SK-N-SH treated with all-trans-retinoic acid at 6 μM for 48 hours (cell line): ENCODE results near the gene ITPR2.

Source experiments
- ARNTL ChIP-seq: fragments of 450-650 bp; formaldehyde crosslinking; IDR thresholded peaks from 2 replicates; pipeline ENCODE4 v1.5.0; 2020; ENCODE audit warnings: low read depth, mild to moderate bottlenecking, moderate library complexity, borderline replicate concordance
- CREB5 ChIP-seq: fragments of 250-450 bp; sonication (Bioruptor Pico); IDR thresholded peaks from 2 replicates; pipeline ENCODE4 v1.5.1; 2020; ENCODE audit warnings: low read depth, mild to moderate bottlenecking, moderate library complexity
- CSRNP3 ChIP-seq: fragments of 250-450 bp; sonication (Bioruptor Pico); IDR thresholded peaks from 2 replicates; pipeline ENCODE4 v1.5.1; 2021; ENCODE audit warnings: mild to moderate bottlenecking, moderate library complexity
- OSR1 ChIP-seq: fragments of 250-450 bp; sonication (Bioruptor Pico); IDR thresholded peaks from 2 replicates; pipeline ENCODE4 v1.8.0; 2022; ENCODE audit warnings: moderate library complexity, mild to moderate bottlenecking, inconsistent platforms
- PATZ1 ChIP-seq: fragments of 250-450 bp; sonication (Bioruptor Pico); IDR thresholded peaks from 2 replicates; pipeline ENCODE4 v1.8.0; 2020; ENCODE audit warnings: mild to moderate bottlenecking, moderate library complexity, borderline replicate concordance
- POU6F1 ChIP-seq: fragments of 250-450 bp; sonication (Bioruptor Pico); IDR thresholded peaks from 2 replicates; pipeline ENCODE4 v1.8.0; 2021; ENCODE audit warnings: low read depth, mild to moderate bottlenecking, moderate library complexity, borderline replicate concordance
- PPARA ChIP-seq: fragments of 250-450 bp; sonication (Bioruptor Pico); IDR thresholded peaks from 2 replicates; pipeline ENCODE4 v1.5.0; 2020; ENCODE audit warnings: mild to moderate bottlenecking, borderline replicate concordance
- RARB ChIP-seq: fragments of 250-450 bp; sonication (Bioruptor Pico); IDR thresholded peaks from 2 replicates; pipeline ENCODE4 v1.8.0; 2021; ENCODE audit warnings: mild to moderate bottlenecking, moderate library complexity
- SNAI2 ChIP-seq: fragments of 250-450 bp; sonication (Bioruptor Pico); IDR thresholded peaks from 2 replicates; pipeline ENCODE4 v1.5.0; 2020; ENCODE audit warnings: mild to moderate bottlenecking, moderate library complexity
- TCF4 ChIP-seq: fragments of 250-450 bp; sonication (Bioruptor Pico); IDR thresholded peaks from 2 replicates; pipeline ENCODE4 v1.8.0; 2021; ENCODE audit warnings: mild to moderate bottlenecking, moderate library complexity, borderline replicate concordance
- ZFP3 ChIP-seq: fragments of 250-450 bp; sonication (Bioruptor Pico); IDR thresholded peaks from 2 replicates; pipeline ENCODE4 v1.5.0; 2020; ENCODE audit warnings: mild to moderate bottlenecking, moderate library complexity
- ZFP30 ChIP-seq: fragments of 450-650 bp; formaldehyde crosslinking; IDR thresholded peaks from 2 replicates; pipeline ENCODE4 v1.5.0; 2022; ENCODE audit warnings: mild to moderate bottlenecking, moderate library complexity
- ZNF565 ChIP-seq: fragments of 450-650 bp; formaldehyde crosslinking; conservative IDR thresholded peaks from 2 replicates; pipeline ENCODE4 v1.5.0; 2020; ENCODE audit warnings: low read depth, mild to moderate bottlenecking, moderate library complexity

DNA sequence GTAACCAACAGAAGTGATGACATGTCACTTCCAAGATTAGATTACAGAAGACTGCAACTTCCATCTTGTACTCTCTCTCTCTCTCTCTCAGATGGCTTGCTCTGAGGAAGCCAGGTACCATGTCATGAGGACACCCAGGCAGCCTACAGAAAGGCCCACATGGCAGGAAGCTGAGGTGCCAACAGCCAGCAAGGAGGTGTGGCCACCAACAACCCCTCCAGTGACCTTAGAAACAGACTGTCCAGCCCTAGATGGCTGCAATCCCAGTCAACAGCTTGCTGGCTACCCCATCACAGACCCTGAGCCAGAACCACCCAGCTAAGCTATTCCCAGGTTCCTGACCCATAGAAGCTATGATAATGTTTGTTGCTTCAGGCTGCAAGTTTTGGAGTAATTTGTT lies 178.4 kb downstream of the ITPR2 start:
- TF ChIP-seq SNAI2 (CRISPR knock-in tag) (no peak), CSRNP3 (no peak), RARB (no peak), ZFP3 (CRISPR knock-in tag) (no peak), PPARA (no peak), POU6F1 (CRISPR knock-in tag) (no peak), PATZ1 (CRISPR knock-in tag) (no peak), ZFP30 (no peak), CREB5 (CRISPR knock-in tag) (no peak), ZNF565 (CRISPR knock-in tag) (no peak), TCF4 (CRISPR knock-in tag) (no peak), ARNTL (CRISPR knock-in tag) (no peak), OSR1 (CRISPR knock-in tag) (no peak)
